Fibroblast of mammary gland (primary cell): ENCODE results near the gene CLEC2L.

ENCODE experiments used
- DNase-seq: peaks from one replicate; pipeline ENCODE4 v3.0.0-alpha.2; 2010; ENCODE audit warnings: low read depth
- H3K4me3 ChIP-seq: 2 replicates; pipeline ENCODE4 v1.5.1; 2011; ENCODE audit warnings: low read depth, mild to moderate bottlenecking, low read length, moderate library complexity; ENCODE audit not compliant: control insufficient read depth
- TF ChIP-seq, protein P1 (sequence below): conservative IDR thresholded peaks from 2 replicates; pipeline ENCODE4 v1.5.1; 2011; ENCODE audit warnings: low read depth, low read length, inconsistent platforms; ENCODE audit not compliant: control insufficient read depth, insufficient read depth

CLEC2L gene

GRCh38 chr7:139568813-139569490 is 45.5 kb downstream of the CLEC2L start:
- H3K4me3 ChIP-seq, result no peak overlapping the region
- TF ChIP-seq, protein P1, sequence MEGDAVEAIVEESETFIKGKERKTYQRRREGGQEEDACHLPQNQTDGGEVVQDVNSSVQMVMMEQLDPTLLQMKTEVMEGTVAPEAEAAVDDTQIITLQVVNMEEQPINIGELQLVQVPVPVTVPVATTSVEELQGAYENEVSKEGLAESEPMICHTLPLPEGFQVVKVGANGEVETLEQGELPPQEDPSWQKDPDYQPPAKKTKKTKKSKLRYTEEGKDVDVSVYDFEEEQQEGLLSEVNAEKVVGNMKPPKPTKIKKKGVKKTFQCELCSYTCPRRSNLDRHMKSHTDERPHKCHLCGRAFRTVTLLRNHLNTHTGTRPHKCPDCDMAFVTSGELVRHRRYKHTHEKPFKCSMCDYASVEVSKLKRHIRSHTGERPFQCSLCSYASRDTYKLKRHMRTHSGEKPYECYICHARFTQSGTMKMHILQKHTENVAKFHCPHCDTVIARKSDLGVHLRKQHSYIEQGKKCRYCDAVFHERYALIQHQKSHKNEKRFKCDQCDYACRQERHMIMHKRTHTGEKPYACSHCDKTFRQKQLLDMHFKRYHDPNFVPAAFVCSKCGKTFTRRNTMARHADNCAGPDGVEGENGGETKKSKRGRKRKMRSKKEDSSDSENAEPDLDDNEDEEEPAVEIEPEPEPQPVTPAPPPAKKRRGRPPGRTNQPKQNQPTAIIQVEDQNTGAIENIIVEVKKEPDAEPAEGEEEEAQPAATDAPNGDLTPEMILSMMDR, result no peak
- DNase-seq, result no peak

DNA sequence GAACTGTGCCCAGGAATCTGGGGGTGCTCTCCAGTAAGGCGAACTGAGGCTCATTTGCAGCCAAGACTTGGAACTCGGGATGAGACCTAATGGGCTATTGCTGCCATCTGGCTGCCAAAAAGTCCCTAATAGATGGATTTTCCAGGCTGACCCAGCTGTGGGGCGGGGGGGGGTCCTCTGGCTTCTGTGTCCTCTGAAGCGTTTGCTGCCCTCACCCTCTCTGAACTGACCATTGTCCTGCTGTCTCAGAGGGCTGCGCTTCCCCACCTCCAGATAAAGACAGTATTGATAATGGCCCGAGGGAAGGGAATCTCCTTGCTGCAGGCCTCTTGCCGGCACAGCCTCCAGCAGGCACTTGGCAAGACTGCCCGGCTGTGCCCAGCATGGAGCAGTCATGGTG is 46.6 kb downstream of the CLEC2L start:
- H3K4me3 ChIP-seq, result no peak overlapping the region
- TF ChIP-seq, protein P1, result no peak
- no peak for DNase-seq

GRCh38 chr7:139570626-139571025 is 47.1 kb downstream of the CLEC2L start:
- no peak for DNase-seq
- no peak overlapping the region for H3K4me3 ChIP-seq
- TF ChIP-seq, protein P1, result no peak

DNA sequence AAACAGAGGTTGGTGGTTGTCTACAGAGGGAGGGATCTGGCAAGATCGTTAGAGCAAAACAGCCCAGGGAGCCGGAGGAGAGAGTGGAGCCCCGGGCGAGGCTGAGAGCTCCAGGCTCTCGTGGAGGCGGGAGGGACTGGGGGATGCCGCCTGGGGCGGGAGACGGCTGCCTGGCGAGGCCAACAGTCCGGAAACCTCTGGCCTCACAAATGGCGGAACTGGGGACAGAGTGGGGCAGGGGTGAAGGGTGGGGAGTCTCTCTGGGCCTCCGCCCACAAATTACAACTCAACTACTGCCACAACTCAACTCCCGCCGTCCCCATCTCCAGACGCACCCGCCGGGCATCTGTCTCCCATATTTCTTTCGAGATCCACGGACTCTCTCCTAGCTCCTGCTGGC is 47.7 kb downstream of the CLEC2L start:
- H3K4me3 ChIP-seq, result no peak overlapping the region
- TF ChIP-seq, protein P1, result no peak
- no peak for DNase-seq

DNA sequence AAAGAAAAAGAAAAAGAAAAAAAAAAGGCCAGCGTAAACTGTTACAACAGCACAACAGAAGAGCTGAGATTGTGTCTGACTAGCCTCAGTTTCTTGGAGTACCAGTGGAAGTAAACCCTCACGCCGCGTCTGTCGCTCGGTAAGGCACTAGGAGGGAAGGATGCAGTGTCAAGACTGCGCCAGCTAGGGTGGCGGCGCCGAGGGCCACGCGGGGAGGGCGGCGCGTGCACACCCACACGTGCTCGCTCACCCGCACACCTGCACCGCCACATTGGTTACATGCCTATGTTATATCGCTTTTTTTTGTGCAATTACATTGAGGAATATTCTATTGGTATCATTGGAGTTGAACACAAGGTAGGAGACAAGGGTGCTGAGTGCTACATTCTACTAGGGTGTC is 48.2 kb downstream of the CLEC2L start:
- TF ChIP-seq, protein P1, result no peak
- DNase-seq, result no peak

DNA sequence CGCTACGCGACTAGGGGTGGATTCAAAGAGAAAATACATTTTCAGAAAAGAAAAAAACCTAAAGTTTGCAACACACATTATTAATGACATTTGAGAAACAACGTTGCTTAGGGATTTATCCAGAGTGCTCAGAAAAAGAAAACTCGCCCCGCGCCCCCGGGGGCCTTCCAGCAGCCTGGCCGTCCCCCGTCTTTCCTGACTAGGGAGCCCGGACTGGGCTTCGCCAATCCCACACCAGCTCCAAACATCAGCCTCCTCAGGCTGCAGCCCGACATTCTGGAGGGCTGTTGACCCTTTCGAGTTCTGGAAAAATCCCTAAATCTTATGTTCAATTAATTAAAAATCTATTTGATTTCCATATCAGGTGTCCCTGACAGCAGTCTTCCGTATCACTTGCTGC is 48.6 kb downstream of the CLEC2L start:
- TF ChIP-seq, protein P1, result no peak
- H3K4me3 ChIP-seq, result no peak overlapping the region
- no peak for DNase-seq

More for the DNA sequence above, 48.2 kb downstream of the CLEC2L start:
- H3K4me3 ChIP-seq, result no peak overlapping the region
